Stimulated activated CD8-positive, alpha-beta memory T cell treated with anti-CD3 and anti-CD28 coated beads, Interleukin-7, amount 100 ng/mL, for 48 hours (primary cell): ENCODE measurements around the gene RPRD1B.
A peak's percentile ranks its signal among the peaks of the same experiment; 100 is the strongest.

Experiments
- DNase-seq, 2 donors: peaks; one replicate each; pipeline ENCODE4 v3.0.0-alpha.2; 2020; ENCODE audit warnings: low read depth in 1 of 2; ENCODE audit errors: extremely low read depth in 1 of 2

The RPRD1B gene

GRCh38 chr20:38072898-38073297 is 39.4 kb downstream of the RPRD1B start:
- DNase-seq = no peak

GRCh38 chr20:38073307-38074071 is 39.9 kb downstream of the RPRD1B start:
- no peak for DNase-seq

- no peak for DNase-seq
Measured at GRCh38 chr20:38075161-38075998, 41.8 kb downstream of the RPRD1B start.

GRCh38 chr20:38076548-38076947 is 43.0 kb downstream of the RPRD1B start:
- no peak for DNase-seq

- no peak for DNase-seq
Measured at GRCh38 chr20:38078084-38078483, 44.5 kb downstream of the RPRD1B start.

GRCh38 chr20:38079353-38079752 is 45.8 kb downstream of the RPRD1B start:
- DNase-seq = no peak

- no peak for DNase-seq
Measured at GRCh38 chr20:38081575-38081974, 48.0 kb downstream of the RPRD1B start.

- DNase-seq = no peak
Measured at GRCh38 chr20:38082894-38083293, 49.3 kb downstream of the RPRD1B start.

DNA sequence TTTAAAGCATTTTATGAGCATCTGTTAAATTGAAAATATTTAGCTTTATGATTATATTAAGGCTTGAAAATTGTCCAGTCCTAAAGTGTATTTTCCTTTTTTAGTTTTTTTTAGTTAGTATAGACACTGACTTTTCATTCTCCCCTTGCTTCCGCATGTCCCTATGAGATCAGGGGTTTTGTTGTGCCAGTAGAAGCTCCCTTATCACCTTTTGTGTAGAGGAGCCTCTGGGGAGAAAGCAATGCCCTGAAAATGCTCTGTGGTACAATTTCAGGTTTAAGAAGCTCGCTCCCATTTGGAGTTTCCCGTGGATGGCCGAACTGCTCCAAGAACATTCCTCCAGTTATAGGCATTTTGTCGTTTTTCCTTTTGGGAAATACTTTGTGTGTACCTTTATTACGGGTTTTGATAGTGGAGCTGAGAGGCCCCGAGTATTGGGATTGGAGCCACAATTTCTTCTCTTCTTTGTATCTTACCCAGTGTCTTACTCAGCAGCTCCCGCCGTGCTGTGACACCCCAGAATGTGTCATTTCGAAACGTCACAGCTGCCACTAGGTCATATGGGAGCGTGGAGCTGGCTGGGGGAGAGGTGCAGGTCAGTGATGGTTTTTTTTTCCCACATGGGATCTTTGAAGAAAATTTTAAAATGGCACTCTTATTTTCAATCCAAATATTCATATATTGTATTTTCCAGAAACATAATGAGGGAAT is 49.9 kb downstream of the RPRD1B start:
- DNase-seq = no peak

DNA sequence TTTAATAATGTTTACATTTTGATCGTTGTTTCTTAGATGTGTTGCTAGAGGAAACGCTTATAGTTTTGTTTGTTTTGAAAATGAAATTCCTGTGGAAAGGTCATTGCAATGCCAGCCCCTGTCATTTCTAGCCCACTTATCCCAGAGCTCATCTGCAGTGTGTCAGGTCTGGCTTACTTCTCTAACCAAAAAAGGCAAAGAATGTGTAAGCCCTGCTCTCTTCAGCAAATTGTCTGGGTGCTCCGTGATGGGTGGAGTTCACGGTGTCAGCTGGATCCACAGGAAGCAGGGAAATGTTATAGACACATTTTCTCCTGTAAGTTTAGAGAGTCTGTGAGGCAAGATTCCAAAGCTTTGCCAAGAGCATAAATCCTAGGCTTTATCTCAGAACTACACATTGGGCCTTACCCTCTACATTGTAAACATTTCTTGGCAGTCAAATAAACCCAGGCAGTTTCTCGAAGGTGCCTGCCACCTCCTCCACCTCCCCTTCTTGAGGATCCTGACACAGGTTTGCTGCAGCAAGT is 50.9 kb downstream of the RPRD1B start:
- DNase-seq = no peak

DNA sequence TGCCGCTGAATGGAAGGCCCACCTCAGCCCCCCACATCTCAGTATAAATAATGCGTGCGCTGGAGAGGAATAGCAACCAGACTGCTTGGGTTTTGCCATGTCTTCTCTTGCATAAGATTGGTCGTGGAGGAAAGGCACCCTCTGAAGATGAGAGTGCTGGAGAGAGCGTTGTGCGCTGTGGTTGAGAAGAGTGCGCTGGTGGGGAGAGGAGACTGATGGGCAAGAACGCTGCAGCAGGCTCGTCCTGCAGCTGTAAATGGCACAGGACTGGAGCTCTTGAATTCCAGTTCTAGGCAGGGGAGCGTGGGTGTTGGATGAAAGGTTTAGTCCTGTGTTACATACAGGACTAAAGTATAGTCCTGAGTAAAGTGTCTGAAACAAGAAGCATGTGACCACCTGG is 51.5 kb downstream of the RPRD1B start:
- DNase-seq = no peak

DNA sequence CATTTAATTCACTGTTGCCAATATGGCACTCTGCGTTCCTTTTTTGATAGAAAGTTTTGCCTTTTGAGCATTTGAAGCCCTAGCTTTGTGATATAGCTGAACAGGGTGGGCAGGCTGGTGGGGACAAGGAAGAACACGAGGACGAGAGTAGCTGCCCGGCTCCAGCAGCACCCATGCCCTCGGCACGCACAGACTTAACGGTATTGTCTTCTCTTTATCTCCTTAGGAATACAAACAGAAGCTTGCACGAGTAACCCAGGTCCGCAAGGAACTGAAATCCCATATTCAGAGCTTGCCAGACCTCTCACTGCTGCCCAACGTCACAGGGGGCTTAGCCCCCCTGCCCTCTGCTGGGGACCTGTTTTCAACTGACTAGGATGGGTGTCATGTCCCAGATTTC is 56.0 kb downstream of the RPRD1B start:
- DNase-seq = no peak

DNA sequence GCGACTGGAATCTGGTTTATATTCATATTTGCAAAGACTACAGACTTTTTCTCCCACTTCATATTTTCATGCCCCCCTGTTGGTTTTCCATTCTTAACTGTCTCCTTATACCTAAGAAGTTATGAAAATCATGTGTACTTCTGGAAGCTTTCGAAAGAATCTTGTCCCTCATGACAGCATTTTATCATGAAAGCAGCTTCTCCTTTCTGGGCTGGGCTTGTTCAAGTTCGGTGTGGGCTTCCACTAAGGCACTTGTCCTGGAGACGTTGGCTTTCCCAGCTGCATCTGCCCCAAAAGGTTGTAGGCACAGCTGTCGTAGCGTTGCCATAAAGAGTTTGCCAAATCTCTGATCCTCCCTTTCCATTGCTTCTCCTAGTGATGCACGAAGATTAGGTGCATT is 56.5 kb downstream of the RPRD1B start:
- DNase-seq = no peak

DNA sequence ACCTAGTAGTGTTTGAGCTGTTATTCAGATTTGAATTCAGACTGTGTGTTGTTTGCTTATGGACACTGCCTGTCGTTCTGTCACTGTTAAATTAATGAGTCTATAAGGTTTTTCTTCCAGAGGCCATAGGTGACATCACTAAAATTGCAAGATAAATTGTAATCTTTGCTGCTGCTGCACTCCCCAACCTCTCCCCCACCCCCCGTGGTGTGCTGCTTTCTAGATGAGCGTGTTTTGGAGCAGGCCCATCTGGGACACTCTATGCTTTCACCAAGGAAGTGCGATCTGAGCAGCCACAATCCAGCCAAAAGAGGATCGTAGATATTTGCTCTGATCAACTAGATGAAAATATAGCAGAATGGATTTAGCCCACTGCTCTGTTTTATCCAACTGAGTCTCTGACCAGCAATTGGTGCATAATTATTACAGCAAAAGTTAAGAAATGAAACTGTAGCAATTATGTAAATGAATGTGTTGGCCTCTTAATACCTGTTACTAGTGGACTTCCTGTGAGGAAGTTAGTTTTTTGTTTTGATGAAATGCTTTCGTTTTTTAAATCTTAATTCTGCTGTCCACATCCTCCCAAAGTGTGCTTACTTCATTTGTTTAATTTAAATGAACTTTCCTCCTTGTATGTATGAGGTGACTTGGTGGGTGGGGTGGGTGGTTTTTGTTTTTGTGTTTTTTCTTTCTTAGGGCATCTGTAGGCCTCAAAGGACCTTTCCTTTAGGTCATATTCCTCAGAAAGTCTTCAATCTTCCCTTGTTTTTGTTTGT is 58.1 kb downstream of the RPRD1B start:
- no peak for DNase-seq

GRCh38 chr20:38092260-38092857 is 58.8 kb downstream of the RPRD1B start:
- no peak for DNase-seq

DNA sequence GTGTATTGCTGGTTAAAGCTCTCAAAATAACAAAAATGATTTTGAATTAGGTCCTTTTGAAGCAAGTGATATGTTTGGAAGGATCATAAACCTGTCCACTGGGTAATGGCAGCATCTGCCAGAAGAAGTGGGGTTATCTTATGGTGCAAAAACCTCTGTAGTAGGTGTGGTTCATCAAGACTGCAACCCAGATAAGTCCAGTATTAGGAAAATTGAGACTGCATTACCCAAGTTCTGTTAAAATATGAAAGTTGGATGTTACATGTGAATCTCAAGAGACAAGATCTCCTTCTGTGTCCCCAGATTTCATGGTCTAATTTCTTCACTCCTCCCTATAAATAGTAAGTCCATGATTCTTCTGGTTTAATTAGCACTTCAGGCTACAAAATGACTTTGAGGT is 59.4 kb downstream of the RPRD1B start:
- DNase-seq = no peak

GRCh38 chr20:38093641-38094077 is 60.1 kb downstream of the RPRD1B start:
- DNase-seq = no peak

DNA sequence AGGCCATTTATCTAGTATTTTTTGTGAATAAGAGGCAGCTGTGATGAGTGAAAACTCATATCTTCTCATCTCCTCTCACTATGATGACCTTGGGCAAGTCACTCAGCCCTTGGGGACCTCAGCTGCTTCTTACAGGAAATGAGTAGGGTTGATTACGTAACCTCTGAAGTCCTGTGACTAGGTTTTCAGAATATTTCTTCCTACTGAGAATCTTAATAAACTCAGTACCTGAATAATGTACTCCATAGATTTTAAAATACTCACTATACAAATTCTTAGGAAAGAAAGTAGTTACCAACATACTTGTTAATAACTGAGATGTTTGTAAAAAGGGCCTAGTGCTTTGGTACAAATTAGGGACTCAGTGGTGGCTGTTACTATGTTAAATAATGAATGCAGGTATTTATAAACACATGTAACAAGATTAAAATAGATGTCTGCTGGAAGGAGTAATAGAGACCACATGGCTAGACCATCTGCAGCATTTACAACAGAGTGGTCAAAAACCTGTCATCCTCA is 60.9 kb downstream of the RPRD1B start:
- DNase-seq = peak in 1 of 2 donors; percentile 30

GRCh38 chr20:38095017-38095686 is 61.6 kb downstream of the RPRD1B start:
- no peak for DNase-seq
